ENCODE results near the gene ISOC2. TPM values are rescaled to one million over a fixed set of nuclear protein-coding genes. Genes with fewer than 3 reads are reported as not detected.

The ISOC2 gene
- total and polyA plus RNA-seq, 2 experiments from 2014 or later: 72.2 to 79.3 TPM

DNA sequence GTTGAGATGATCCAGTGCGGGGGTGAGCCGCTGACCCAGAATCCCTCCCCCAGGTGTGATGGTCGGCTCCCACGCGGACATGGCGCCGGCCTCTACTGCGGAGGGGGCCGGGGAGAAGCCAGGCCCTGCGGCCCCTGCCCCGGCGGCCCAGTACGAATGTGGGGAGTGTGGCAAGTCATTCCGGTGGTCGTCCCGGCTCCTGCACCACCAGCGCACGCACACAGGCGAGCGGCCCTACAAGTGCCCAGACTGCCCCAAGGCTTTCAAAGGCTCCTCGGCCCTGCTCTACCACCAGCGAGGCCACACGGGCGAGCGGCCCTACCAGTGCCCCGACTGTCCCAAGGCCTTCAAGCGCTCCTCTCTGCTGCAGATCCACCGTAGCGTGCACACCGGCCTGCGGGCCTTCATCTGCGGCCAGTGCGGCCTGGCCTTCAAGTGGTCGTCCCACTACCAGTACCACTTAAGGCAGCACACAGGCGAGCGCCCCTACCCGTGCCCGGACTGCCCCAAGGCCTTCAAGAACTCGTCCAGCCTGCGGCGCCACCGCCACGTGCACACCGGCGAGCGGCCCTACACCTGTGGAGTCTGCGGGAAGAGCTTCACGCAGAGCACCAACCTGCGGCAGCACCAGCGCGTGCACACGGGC, 19.8 kb upstream of the ISOC2 start:
- Histone ChIP-seq H3K36me3 (replicated peaks; ENCODE audit: insufficient read depth, low read depth) (no peaks in the 10 kb centered on the region), H3K27me3 (no peaks in the 10 kb centered on the region), H3K9me3 (ENCODE audit: low read depth) (no peaks in the 10 kb centered on the region), H3K9me2 (replicated peaks; ENCODE audit: insufficient read depth) (no peaks in the 10 kb centered on the region), H2AFZ (no peak overlapping the region), H3K4me2 (no peak overlapping the region), H3K79me2 (peaks cover 28% of the 10 kb centered on the region), H4K20me1 (ENCODE audit: insufficient read depth, poor library complexity, severe bottlenecking) (no peaks in the 10 kb centered on the region), H3K4me3 (no peak overlapping the region), H3K4me1 (ENCODE audit: insufficient read depth) (peaks cover 17% of the 10 kb centered on the region), H3K27ac (no peak overlapping the region)
- no peak for DNase-seq (ENCODE audit: low spot score)
- 97% methylated on average over 50 of the region's 52 CpGs for WGBS (ENCODE audit: low lambda C conversion rate, missing lambda C conversion rate)
- TF ChIP-seq EZH2phosphoT487 (IDR thresholded peaks at IDR 0.05; ENCODE audit: low read depth, severe bottlenecking, unreplicated experiment) (no peak), EZH2 (IDR thresholded peaks at IDR 0.05; ENCODE audit: borderline replicate concordance) (no peak)
- TF ChIP-seq, protein P1, sequence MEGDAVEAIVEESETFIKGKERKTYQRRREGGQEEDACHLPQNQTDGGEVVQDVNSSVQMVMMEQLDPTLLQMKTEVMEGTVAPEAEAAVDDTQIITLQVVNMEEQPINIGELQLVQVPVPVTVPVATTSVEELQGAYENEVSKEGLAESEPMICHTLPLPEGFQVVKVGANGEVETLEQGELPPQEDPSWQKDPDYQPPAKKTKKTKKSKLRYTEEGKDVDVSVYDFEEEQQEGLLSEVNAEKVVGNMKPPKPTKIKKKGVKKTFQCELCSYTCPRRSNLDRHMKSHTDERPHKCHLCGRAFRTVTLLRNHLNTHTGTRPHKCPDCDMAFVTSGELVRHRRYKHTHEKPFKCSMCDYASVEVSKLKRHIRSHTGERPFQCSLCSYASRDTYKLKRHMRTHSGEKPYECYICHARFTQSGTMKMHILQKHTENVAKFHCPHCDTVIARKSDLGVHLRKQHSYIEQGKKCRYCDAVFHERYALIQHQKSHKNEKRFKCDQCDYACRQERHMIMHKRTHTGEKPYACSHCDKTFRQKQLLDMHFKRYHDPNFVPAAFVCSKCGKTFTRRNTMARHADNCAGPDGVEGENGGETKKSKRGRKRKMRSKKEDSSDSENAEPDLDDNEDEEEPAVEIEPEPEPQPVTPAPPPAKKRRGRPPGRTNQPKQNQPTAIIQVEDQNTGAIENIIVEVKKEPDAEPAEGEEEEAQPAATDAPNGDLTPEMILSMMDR (IDR thresholded peaks at IDR 0.05; ENCODE audit: poor library complexity): no peak

DNA sequence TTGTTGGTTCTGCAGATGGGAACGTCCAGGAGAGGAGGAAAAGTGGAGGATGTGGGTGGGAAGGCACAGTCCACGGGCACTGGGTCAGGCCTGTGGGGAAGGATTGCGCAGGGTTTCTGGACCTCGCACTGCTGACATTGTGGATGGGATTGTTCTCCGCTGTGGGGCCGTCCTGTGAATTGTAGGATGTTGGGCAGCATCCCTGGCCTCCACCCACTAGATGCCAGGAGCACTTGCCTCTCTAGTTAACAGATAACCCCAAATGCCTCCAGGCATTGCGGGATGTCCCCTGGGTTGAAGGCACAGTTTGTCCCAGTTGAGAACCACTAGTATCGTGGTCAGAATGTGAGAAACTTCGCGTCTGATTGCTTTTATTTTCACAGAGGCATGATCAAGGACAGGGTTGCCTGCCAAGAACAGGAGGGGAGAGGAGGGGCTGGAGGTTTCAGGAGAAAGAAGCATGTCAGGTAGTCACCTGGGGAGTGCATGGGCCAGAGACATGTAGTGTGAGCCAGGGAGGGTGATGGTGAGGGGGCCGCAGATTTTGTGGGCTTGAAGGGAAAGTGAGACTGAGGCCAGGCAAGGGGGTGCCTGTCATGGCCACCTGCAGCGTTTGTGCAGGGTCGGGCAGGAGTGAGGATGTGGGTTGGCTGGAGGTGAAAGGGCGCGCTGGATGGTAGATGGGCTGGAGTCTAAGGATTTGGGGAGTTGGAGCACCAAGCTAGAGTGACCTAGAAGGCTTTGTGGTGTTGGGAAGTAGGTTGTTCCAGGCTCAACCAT, 18.2 kb upstream of the ISOC2 start:
- Histone ChIP-seq H3K9me2 (replicated peaks; ENCODE audit: insufficient read depth) (no peaks in the 10 kb centered on the region), H3K4me2 (no peak overlapping the region), H4K20me1 (ENCODE audit: insufficient read depth, poor library complexity, severe bottlenecking) (no peaks in the 10 kb centered on the region), H2AFZ (no peak overlapping the region), H3K9me3 (ENCODE audit: low read depth) (no peaks in the 10 kb centered on the region), H3K79me2 (peaks cover 25% of the 10 kb centered on the region), H3K4me3 (no peak overlapping the region), H3K4me1 (ENCODE audit: insufficient read depth) (peaks cover 17% of the 10 kb centered on the region), H3K36me3 (replicated peaks; ENCODE audit: insufficient read depth, low read depth) (no peaks in the 10 kb centered on the region), H3K27me3 (no peaks in the 10 kb centered on the region), H3K27ac (no peak overlapping the region)
- WGBS (ENCODE audit: low lambda C conversion rate, missing lambda C conversion rate): 89% methylated on average over 15 of the region's 15 CpGs
- TF ChIP-seq EZH2 (IDR thresholded peaks at IDR 0.05; ENCODE audit: borderline replicate concordance): no peak
- no peak for TF ChIP-seq EZH2phosphoT487 (IDR thresholded peaks at IDR 0.05; ENCODE audit: low read depth, severe bottlenecking, unreplicated experiment)
- TF ChIP-seq, protein P1 (IDR thresholded peaks at IDR 0.05; ENCODE audit: poor library complexity): no peak
- DNase-seq (ENCODE audit: low spot score): no peak

DNA sequence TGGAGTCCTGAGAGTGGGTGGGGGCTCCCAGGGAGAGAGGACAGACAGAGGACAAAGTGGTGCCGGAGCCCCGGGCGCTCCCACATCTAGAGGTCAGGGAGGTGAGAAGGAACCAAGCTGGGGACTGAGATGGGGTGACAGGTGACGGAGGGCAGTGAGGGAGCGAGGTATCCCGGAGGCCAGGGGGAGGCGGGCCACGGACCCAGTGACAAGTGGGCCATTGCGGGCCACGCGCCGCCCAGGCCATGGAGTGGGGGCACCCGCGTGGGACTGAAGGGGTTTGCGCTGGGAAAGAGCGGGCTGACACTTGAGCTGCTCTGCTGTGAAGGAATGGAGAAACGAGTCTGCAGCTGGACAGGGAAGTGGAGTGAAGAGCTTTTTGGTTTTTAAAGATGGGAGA, 17.6 kb upstream of the ISOC2 start:
- peaks cover 20% of the 10 kb centered on the region for H3K79me2 ChIP-seq
- WGBS (ENCODE audit: low lambda C conversion rate, missing lambda C conversion rate): 91% methylated on average over 17 of the region's 17 CpGs
- no peak overlapping the region for H3K27ac ChIP-seq

More for the DNA sequence above, 17.6 kb upstream of the ISOC2 start:
- Histone ChIP-seq H2AFZ (no peak overlapping the region), H3K27me3 (no peaks in the 10 kb centered on the region), H3K4me2 (no peak overlapping the region), H3K4me1 (ENCODE audit: insufficient read depth) (peaks cover 13% of the 10 kb centered on the region), H3K36me3 (replicated peaks; ENCODE audit: insufficient read depth, low read depth) (no peaks in the 10 kb centered on the region), H3K9me3 (ENCODE audit: low read depth) (no peaks in the 10 kb centered on the region), H3K9me2 (replicated peaks; ENCODE audit: insufficient read depth) (no peaks in the 10 kb centered on the region), H3K4me3 (no peak overlapping the region), H4K20me1 (ENCODE audit: insufficient read depth, poor library complexity, severe bottlenecking) (no peaks in the 10 kb centered on the region)
- no peak for DNase-seq (ENCODE audit: low spot score)
- TF ChIP-seq, protein P1 (IDR thresholded peaks at IDR 0.05; ENCODE audit: poor library complexity): no peak
- TF ChIP-seq EZH2 (IDR thresholded peaks at IDR 0.05; ENCODE audit: borderline replicate concordance): no peak
- TF ChIP-seq EZH2phosphoT487 (IDR thresholded peaks at IDR 0.05; ENCODE audit: low read depth, severe bottlenecking, unreplicated experiment): no peak

All from hepatocyte (in vitro differentiated cells).